Raji (cell line): ENCODE measurements around the gene RHO.
A peak's percentile ranks its signal among the peaks of the same experiment; 100 is the strongest.

Source experiments
- POLR2A ChIP-seq: IDR thresholded peaks from 2 replicates; pipeline ENCODE4 v1.6.1; 2011; ENCODE audit warnings: low read depth, low read length, control low read depth; ENCODE audit not compliant: insufficient read depth

Gene RHO

DNA sequence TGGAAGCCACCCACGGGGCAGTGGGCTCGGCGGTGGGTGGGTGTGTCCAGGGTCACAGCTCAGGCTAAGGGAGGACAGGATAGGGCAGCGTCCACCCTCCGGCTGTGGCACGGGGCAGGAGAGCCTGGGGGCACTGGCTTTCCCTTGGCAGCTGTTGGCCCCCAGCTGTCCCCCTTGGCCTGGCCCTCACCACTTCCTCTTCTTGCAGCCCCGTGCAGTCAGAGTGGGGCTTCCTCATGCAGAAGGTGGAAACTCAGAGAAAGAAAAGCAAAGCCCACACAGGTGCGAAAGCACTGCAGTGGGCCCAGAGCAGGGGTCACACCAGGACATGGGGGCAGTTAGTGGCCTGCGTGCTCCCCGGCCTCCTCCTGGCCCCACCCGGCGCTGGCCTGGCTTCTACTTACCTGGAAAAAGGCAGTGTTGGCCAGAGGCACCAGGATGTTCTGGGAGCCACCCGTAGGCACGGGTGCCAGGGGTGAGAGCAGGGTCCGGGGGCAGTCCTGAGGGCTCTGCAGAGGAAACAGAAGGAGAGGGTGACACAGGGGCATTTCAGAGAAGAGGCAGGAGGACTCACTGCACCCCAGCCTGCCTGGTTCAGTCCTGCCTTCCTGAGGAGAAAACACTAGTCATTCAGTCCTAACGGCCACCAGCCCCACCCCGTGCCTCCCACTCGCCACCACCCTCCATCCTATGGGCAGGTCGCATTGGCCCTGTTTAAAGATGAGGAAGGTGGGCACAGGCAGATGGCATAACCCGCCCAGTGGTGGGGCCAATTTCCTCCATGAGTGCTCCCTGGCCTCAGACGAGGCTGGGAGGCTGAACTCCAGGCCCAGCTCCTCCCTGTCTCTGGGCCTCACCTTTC lies 49.7 kb downstream of the RHO start:
- TF ChIP-seq POLR2A: no peak

DNA sequence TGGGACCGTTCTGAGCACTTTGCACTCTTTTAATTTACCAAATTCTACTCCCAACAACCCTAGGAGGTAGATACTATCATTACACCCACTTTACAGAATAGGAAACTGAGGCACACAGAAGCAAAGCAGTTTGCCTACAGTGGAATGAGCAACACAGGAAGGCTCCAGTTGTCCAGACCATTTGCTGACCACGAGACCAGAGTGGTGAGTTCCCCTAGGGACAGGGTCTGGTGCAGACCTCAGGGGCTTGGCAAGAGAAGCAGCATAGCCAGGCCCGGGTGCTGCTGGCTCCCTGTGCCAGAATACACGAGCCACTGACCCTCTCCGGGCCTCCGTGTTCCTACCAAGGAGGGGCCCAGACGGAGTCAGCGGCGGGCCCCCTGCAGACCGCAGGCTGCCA lies 51.6 kb downstream of the RHO start:
- no peak for TF ChIP-seq POLR2A

DNA sequence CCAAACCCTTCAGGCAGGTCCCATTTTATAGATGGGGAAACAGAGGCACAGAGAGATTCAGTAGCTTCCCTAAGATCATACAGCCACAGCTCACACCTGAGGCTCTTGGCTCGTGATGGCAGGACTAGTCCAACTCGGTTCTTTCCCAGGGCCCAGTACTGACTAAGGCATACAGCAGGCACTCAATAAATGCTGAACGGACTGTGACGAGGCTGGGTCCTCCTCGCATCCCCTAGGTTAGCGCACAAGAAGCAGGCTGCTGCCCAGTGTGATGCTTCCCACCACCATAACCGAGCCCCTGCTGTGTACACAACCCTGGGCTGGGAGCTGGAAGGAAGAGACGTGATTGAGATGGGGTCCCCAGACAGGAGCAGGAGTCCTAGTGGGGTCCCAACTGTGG lies 53.2 kb downstream of the RHO start:
- TF ChIP-seq POLR2A: no peak

DNA sequence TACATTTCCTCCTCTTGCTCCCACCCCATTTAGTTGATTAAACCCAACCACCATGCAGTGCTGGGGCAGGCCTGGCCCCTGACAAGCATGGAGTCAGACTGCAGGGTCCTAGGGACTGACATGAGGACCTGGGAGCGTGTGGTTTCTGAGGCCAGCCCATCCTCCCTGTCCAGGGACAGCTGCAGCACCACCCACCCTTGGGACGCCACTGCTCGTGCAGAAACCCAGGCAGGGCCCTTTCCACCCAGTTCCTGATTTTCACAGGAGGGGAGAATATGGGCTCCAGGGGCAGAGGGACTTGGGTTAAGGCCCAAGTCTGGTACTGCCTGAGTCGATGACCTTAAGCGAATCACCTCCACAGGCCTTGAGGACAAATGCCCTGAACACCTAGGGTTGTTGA lies 54.4 kb downstream of the RHO start:
- peak; percentile 58 for TF ChIP-seq POLR2A

DNA sequence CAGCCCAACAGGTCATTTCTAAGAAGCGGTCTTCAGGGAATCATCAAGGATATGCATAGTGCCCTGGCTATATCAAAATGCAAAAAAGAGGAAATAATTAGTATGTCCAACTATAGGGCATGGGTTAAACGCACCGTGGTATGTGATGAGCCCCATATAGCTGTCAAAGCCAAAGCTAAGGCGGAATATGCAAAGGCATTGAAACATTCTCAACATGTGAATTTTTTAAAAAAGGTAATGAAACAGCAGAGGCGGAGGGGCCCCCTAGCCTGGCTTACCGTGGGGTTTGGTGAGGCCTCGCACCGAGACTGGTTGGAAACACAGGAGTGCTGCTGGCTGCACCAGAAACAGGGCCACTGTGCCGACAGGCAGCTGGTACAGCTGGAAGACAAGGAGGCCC lies 54.9 kb downstream of the RHO start:
- no peak for TF ChIP-seq POLR2A

DNA sequence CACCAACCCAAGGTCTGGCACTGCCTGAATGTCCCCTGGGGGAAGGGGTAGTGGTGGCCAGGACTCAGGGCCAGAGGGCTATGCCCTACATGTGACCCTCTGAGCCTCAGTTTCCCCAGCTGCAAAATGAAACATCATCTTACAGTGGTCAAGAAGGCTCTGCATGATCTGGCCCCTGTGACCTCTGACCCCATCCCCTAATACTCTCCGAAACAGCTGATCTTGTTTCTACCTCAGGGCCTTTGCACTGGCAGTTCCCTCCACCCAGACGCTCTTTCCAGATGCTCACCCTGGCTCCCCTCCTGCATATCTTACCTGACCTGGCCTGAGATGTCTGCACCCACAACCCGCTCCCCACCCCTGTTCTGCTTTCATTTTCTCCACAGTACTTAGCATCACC lies 56.2 kb downstream of the RHO start:
- TF ChIP-seq POLR2A: no peak
